SU-DHL-6 (cell line): ENCODE data around the gene HELT.

ENCODE experiments used
- H2AFZ ChIP-seq: fragments of 200-600 bp; sonication (generic); 2 replicates; pipeline ENCODE4 v1.6.1; 2014; ENCODE audit warnings: low read depth, mild to moderate bottlenecking, moderate library complexity, mixed read lengths, antibody characterized with exemption, low read length; ENCODE audit not compliant: severe bottlenecking
- H3F3A ChIP-seq: fragments of 200-600 bp; shearing (Covaris generic); 2 replicates; pipeline ENCODE4 v1.6.0; 2016; ENCODE audit warnings: antibody characterized with exemption, mild to moderate bottlenecking; ENCODE audit not compliant: insufficient read depth
- H3K27ac ChIP-seq: fragments of 200-600 bp; sonication (generic); 2 replicates; pipeline ENCODE4 v1.5.1; 2016; ENCODE audit warnings: low read depth, mild to moderate bottlenecking, low read length, moderate library complexity, mixed read lengths
- H3K27me3 ChIP-seq: fragments of 200-600 bp; sonication (generic), shearing (Covaris generic); 2 replicates; pipeline ENCODE4 v1.6.0; 2014; ENCODE audit warnings: mild to moderate bottlenecking, low read length
- H3K36me3 ChIP-seq: fragments of 200-600 bp; sonication (generic); 2 replicates; pipeline ENCODE4 v1.6.1; 2014; ENCODE audit warnings: mild to moderate bottlenecking, low read length, mixed read lengths
- H3K4me2 ChIP-seq: fragments of 300-600, 200-600 bp; shearing (Covaris generic), sonication (generic); 2 replicates; pipeline ENCODE4 v1.6.0; 2014; ENCODE audit warnings: low read length, low read depth, mild to moderate bottlenecking; ENCODE audit not compliant: poor library complexity, severe bottlenecking
- H3K4me3 ChIP-seq: fragments of 200-600 bp; sonication (generic); 2 replicates; pipeline ENCODE4 v1.5.1; 2014; ENCODE audit warnings: antibody characterized with exemption, low read length, mild to moderate bottlenecking, mixed read lengths; ENCODE audit not compliant: insufficient read depth, poor library complexity, severe bottlenecking
- H3K79me2 ChIP-seq: fragments of 200-600 bp; sonication (generic); 2 replicates; pipeline ENCODE4 v1.6.1; 2014; ENCODE audit warnings: mild to moderate bottlenecking, low read length, moderate library complexity; ENCODE audit not compliant: insufficient read depth
- H3K9ac ChIP-seq: fragments of 200-600 bp; sonication (generic); 2 replicates; pipeline ENCODE4 v1.7.0; 2014; ENCODE audit warnings: mild to moderate bottlenecking, low read length
- H3K9me2 ChIP-seq: fragments of 200-600 bp; sonication (generic); replicated peaks from 2 replicates; pipeline ENCODE4 v1.6.1; 2014; ENCODE audit warnings: low read length; ENCODE audit not compliant: insufficient read depth
- H3K9me3 ChIP-seq: fragments of 200-600 bp; sonication (generic); 2 replicates; pipeline ENCODE4 v1.6.1; 2014; ENCODE audit warnings: low read length, mixed read lengths; ENCODE audit not compliant: insufficient read depth
- H4K20me1 ChIP-seq: fragments of 200-600 bp; sonication (generic); 2 replicates; pipeline ENCODE4 v1.6.1; 2014; ENCODE audit warnings: low read depth, mild to moderate bottlenecking, antibody characterized with exemption, low read length, moderate library complexity, mixed read lengths
- EZH2phosphoT487 ChIP-seq: fragments of 200-600 bp; sonication (generic), shearing (Covaris generic); conservative IDR thresholded peaks from 2 replicates; pipeline ENCODE4 v1.6.1; 2018; ENCODE audit warnings: mild to moderate bottlenecking, antibody characterized with exemption, low read length, moderate library complexity, mixed read lengths
- TF ChIP-seq, protein P1 (sequence below): fragments of 200-600 bp; sonication (generic); IDR thresholded peaks from one replicate; pipeline ENCODE4 v1.5.1; 2017; ENCODE audit warnings: antibody characterized with exemption, mild to moderate bottlenecking, low read length, moderate library complexity; ENCODE audit not compliant: insufficient read depth, poor library complexity, severe bottlenecking

The HELT gene, protein sequence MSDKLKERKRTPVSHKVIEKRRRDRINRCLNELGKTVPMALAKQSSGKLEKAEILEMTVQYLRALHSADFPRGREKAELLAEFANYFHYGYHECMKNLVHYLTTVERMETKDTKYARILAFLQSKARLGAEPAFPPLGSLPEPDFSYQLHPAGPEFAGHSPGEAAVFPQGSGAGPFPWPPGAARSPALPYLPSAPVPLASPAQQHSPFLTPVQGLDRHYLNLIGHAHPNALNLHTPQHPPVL

DNA sequence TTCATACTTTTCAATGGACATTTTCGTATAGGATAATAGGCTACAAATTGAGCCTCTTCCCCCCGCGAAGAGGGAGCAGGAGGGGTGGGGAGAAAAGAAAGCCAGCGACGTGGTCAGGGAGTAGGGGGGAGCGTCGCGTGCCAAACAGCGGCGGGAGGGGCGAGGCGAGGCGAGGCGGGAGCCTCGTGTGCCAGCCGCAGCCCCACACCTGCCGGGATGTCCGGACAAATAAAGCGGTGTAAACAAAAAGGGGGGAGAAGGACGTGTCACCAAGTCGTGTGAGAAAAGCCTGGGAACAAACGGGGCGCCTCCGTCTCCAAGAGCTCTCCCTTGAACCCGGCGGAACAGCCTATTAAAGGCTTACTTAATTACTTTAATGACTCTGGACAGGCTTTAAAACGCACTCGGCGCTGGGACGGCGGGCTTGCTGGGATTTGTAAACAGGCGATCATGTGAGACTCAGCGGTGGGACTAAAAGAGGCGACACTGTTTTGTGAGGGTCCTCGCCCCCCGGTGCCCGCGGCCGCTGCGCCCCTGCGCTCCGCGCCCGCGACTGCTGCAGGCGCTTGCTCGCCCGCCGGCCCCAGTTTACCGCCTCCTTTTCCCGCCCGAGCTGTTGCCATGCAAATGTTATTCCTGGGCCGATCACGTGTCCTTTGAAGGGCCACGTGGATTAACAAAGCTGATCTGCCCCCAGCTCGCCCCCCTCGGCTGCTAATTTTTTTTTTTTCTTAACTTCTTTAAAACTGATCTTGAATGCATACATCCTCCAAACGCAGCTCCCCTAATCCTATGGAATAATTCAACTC lies at the start of gene HELT:
Gene HELT, plus strand, starts transcription at position 527 of the 809 bp plus-strand sequence. CDS start 439 bp downstream, outside the sequence.
- no peak within 1 kb of the TSS for H3K4me3 ChIP-seq
- H2AFZ ChIP-seq = no peak within 1 kb of the TSS
- TF ChIP-seq, protein P1, sequence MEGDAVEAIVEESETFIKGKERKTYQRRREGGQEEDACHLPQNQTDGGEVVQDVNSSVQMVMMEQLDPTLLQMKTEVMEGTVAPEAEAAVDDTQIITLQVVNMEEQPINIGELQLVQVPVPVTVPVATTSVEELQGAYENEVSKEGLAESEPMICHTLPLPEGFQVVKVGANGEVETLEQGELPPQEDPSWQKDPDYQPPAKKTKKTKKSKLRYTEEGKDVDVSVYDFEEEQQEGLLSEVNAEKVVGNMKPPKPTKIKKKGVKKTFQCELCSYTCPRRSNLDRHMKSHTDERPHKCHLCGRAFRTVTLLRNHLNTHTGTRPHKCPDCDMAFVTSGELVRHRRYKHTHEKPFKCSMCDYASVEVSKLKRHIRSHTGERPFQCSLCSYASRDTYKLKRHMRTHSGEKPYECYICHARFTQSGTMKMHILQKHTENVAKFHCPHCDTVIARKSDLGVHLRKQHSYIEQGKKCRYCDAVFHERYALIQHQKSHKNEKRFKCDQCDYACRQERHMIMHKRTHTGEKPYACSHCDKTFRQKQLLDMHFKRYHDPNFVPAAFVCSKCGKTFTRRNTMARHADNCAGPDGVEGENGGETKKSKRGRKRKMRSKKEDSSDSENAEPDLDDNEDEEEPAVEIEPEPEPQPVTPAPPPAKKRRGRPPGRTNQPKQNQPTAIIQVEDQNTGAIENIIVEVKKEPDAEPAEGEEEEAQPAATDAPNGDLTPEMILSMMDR = no peak
- TF ChIP-seq EZH2phosphoT487 = no peak
- no peaks in the 10 kb centered on the region for H3K36me3 ChIP-seq
- H3K79me2 ChIP-seq = no peaks in the 10 kb centered on the region
- no peaks in the 10 kb centered on the region for H3F3A ChIP-seq
- no peak within 1 kb of the TSS for H3K27ac ChIP-seq
- no peaks in the 10 kb centered on the region for H3K9me2 ChIP-seq
- no peaks in the 10 kb centered on the region for H4K20me1 ChIP-seq
- no peak within 1 kb of the TSS for H3K4me2 ChIP-seq
- no peak within 1 kb of the TSS for H3K9ac ChIP-seq
- no peaks in the 10 kb centered on the region for H3K27me3 ChIP-seq
- no peaks in the 10 kb centered on the region for H3K9me3 ChIP-seq

DNA sequence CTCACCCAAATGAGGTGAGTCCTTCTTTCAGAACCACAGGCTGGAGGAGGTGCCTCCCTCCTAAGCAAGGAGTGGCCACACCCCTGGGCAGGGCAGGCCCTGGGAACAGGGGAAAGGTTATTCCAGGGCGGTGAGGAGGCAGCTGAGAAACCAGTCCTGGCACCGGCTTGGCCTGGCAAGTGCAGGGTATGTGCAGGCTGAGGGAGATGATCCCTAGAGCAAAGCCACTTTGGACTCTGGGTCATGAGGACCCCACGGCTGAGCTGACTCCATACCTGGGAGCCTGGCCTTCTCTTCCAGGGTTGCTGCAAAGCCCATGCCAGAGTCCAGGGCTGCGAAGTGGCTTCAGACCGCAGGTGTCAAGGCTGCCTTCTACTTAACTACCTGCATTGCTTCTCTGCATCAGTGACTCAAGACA lies 49.5 kb upstream of the HELT start:
- no peak overlapping the region for H3K9ac ChIP-seq
- no peaks in the 10 kb centered on the region for H3K9me2 ChIP-seq
- H4K20me1 ChIP-seq = no peaks in the 10 kb centered on the region
- no peaks in the 10 kb centered on the region for H3K9me3 ChIP-seq
- no peaks in the 10 kb centered on the region for H3F3A ChIP-seq
- TF ChIP-seq EZH2phosphoT487 = no peak
- TF ChIP-seq, protein P1 = no peak
- no peak overlapping the region for H3K4me2 ChIP-seq
- H3K36me3 ChIP-seq = no peaks in the 10 kb centered on the region
- no peaks in the 10 kb centered on the region for H3K79me2 ChIP-seq
- H3K4me3 ChIP-seq = no peak overlapping the region
- H3K27ac ChIP-seq = no peak overlapping the region
- H3K27me3 ChIP-seq = no peaks in the 10 kb centered on the region
- no peak overlapping the region for H2AFZ ChIP-seq

- TF ChIP-seq EZH2phosphoT487 = no peak
- TF ChIP-seq, protein P1 = no peak
Observed at GRCh38 chr4:184969610-184970009, 48.7 kb upstream of the HELT start.

More at GRCh38 chr4:184969610-184970009, 48.7 kb upstream of the HELT start:
- H3K4me3 ChIP-seq = no peak overlapping the region
- no peak overlapping the region for H3K4me2 ChIP-seq
- H3K36me3 ChIP-seq = no peaks in the 10 kb centered on the region
- H3F3A ChIP-seq = no peaks in the 10 kb centered on the region
- H4K20me1 ChIP-seq = no peaks in the 10 kb centered on the region
- H3K9me2 ChIP-seq = no peaks in the 10 kb centered on the region
- no peaks in the 10 kb centered on the region for H3K79me2 ChIP-seq
- no peak overlapping the region for H2AFZ ChIP-seq
- H3K27ac ChIP-seq = no peak overlapping the region
- H3K9ac ChIP-seq = no peak overlapping the region
- H3K9me3 ChIP-seq = no peaks in the 10 kb centered on the region
- no peaks in the 10 kb centered on the region for H3K27me3 ChIP-seq
